MV-4-11 (cell line): ENCODE data around the gene GDAP1L1.

ENCODE experiments used
- DNase-seq: peaks from one replicate; lab custom pipeline; 2025; lab: John Stamatoyannopoulos, UW

Gene GDAP1L1

DNA sequence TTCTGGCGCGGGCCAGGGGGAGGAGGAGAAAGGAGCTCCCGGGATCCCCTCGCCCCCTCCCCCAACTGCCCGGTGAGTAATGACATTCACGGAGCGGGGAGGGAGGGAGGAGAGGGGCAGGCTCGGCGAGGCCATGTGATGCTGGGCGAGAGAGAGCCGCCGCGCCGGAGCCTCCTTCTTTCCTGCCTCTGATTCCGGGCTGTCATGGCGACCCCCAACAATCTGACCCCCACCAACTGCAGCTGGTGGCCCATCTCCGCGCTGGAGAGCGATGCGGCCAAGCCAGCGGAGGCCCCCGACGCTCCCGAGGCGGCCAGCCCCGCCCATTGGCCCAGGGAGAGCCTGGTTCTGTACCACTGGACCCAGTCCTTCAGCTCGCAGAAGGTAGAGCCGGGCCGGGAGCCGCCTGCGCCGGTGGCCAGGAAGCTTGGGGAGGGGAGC lies at the start of gene GDAP1L1:
Gene GDAP1L1 (plus strand): TSS at position 178 of the 441 bp plus-strand sequence. CDS start 27 bp downstream, at position 205.
- DNase-seq = no peak

DNA sequence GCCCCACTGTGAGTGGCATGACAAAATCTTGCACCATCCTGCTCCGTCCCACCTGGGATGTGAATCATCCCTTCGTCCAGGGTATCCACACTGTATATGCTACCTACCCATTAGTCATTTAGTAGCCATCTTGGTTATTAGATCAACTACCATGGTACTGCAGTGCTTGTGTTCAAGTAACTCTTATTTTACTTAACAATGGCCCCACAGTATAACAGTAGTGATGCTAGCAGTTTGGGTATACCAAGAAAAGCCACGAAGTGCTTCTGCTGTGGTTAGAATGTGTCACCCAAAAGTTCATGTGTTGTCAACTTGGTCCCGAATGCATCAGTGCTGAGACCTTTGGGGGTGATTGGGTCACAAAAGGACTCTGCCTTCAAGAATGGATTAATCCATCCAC lies 48.2 kb upstream of the GDAP1L1 start:
- peak; percentile 65 for DNase-seq

- no peak for DNase-seq
Measured at GRCh38 chr20:44199877-44200276, 47.2 kb upstream of the GDAP1L1 start.

DNA sequence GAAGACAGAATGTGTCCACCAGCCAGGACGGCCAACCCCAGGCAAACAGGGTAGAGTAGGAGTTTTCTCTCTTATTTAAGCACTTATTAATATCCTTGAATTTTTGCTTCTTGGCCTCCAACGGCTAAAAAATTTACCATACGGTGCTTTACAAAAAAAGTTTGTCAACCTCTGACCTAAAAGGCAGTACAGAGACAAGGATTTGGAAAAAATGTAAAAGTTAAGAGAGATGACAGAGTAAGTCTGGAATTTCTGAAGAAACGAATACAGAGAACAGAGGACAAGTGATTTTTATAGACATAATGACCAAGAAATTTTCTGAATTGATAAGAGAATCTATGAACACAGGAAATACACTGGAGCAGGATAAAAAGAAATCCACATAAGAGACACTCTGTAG lies 46.7 kb upstream of the GDAP1L1 start:
- DNase-seq = no peak

DNA sequence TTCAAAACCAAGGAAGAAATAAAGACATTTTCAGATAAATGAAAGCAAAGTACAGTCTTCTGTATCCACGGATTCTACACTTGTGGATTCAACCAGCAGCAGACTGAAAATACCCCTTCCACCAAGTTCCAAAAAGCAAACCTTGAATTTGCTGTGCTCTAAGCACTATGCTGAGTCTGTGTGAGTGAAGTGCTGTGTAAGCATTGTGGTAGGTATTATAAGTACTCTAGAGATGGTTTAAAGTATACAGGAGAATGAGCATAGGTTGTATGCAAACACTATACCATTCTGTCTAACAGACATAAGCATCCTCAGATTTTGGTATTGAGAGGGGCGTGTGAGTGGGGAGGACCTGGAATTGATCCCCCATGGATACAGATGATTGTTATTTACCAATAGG lies 46.1 kb upstream of the GDAP1L1 start:
- no peak for DNase-seq

DNA sequence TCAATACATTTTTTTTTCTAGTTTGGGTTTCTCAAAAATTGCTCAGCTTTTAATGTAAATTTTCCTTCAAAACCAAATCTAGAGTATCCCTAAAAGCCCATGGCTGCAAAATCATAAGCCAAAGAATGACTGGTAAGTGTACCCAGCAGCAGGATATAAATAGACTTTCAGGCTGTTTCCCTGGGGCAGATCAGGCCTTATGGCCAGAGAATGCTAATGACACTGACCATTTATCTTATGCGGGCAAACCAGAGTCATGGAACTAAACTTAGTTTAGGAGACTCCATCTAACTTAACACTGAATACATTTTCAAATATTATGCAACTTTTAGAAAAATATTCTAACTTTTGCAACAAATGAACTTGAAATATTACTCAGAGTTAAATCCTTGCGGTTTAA lies 43.9 kb upstream of the GDAP1L1 start:
- no peak for DNase-seq

GRCh38 chr20:44204156-44204831 lies 42.8 kb upstream of the GDAP1L1 start:
- DNase-seq = no peak

- DNase-seq = no peak
Measured at GRCh38 chr20:44204832-44205215, 42.3 kb upstream of the GDAP1L1 start.

GRCh38 chr20:44206132-44206531 lies 41.0 kb upstream of the GDAP1L1 start:
- no peak for DNase-seq

GRCh38 chr20:44207126-44207723 lies 39.9 kb upstream of the GDAP1L1 start:
- no peak for DNase-seq

GRCh38 chr20:44208165-44208564 lies 38.9 kb upstream of the GDAP1L1 start:
- DNase-seq = no peak

- DNase-seq = peak; percentile 17
Measured at GRCh38 chr20:44208770-44209169, 38.3 kb upstream of the GDAP1L1 start.

DNA sequence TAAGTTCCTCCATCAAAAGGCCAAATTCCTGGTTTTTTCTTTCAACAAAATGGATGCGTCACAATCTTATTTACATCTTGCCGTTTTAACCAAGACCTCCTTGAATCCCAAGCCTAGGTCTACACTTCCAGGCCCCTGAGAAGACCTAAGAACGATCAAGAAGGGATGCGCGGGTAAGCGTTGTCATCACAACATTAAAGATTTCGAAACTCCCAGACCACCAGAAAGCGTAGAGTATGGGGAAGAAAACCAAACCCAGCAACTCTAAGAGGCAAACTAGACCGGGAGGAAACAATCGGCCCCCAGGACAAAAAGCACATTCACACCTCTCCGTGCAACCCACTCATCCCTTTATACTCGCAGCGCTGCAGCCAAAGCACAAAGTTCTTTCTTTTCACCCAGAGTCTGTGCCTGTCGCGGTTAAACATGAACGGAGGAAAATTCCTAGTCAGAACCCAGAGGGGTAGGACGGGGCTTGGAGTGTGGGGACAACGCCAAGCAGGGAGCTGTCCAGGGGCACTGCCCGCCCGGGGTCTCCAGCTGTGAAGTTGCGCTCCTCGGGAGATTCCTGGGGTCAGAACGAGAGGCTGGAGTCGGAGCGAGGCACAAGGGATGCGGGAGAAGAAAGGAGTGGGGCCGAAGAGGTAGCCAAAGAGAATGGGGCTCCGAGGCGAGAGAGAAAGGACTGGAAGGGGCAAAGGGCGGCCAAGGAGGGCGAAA lies 37.3 kb upstream of the GDAP1L1 start:
- peak; percentile 30 for DNase-seq

DNA sequence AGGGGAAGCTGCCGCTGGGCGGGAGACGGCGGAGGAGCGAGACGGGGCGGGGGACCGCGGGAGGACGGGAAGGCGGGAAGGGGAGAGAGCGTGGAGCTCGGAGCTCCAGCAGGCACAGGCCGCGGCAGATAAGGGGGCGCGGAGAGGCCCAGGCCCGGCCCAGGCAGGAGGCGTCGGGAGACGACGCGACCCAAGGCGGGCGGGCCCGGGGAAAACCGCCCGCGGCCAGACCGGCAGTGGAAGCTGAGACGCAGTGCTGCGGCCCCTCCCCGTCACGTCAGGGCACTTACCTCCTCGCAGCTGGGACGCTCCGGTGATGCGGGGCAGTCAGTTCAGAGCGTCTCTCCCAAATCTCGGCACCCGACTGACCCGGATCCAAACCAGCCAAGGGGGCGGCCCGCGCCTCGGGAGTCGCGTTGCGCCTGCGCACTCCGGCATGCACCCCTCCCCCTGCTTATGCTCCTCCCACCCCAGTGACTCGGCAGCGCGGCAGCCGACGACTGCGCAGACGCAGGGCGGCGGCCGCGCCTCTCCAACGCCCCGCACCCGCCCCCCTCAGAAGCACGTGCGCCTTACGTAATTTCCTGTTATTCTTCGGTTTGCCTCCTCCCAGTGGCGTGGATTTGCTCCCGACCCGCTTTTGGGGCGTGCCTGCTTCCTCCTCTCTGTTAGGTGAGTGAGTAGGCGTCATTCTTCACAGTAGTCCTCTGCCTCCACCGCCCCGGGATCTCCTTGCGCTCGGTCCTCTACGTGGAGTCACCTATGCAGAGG lies 36.5 kb upstream of the GDAP1L1 start, which contains the start of gene OSER1:
Gene OSER1 (minus strand): TSS at position 366 of the 771 bp plus-strand sequence. CDS start 3,814 bp downstream, outside the sequence.
- DNase-seq = peak; percentile 95

GRCh38 chr20:44211177-44212039 lies 35.7 kb upstream of the GDAP1L1 start:
- DNase-seq = no peak

DNA sequence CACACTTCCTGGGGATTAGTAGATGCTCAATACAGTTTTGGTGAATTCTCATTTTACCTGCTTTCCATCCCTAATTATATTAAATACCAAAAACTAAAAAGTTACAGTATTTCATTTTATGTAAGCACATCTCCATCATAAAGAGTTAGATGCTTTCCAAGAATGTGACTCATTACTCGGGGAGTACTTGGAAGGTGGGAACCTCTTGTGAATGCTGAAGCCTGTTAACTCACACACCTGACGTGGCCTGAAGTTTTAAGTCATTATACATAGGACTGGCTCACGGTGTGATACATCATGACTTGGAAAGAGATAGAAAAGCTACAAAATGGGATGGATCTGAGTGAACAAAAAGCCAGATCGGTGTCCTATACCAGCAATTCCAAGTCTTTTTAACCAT lies 34.3 kb upstream of the GDAP1L1 start:
- DNase-seq = no peak

- DNase-seq = peak; percentile 66
Measured at GRCh38 chr20:44215125-44215524, 32.0 kb upstream of the GDAP1L1 start.

DNA sequence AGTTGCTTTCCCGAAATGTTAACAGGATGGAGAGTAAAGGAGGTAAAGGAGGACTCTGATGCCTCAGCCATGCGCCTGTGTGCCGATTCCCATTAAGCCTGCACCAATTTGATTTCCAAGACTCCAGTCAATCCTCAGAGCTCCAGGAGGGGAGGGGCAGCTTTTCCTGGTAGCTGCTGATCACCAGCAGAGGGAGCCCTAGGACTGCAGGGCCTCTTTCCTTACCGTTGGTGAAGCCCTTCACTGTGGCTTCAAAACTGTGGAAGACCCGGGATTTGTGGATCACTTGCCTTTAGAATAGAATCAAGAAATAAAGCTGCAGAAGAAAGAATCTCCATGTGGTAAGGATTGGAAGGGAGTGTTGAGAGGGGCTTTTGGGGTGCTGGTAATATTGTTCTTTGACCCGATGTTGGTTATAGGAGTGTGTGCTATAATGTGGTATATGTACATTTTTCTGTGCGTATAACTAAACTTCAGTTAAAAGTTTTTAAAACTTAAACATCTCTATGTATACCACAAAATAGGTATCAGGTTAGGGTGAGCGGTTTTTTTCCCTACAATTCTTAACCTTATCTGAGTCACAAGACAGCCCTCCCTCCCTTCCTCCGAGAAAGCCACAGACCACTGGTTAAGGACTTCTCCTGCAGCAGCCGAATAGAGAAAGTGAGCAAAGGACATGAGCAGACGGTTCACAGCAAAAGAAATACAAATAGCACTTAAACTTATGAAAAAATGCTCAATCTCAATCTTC lies 29.6 kb upstream of the GDAP1L1 start:
- peak; percentile 50 for DNase-seq

- DNase-seq = no peak
Measured at GRCh38 chr20:44218446-44218845, 28.7 kb upstream of the GDAP1L1 start.

GRCh38 chr20:44219170-44219730 lies 27.9 kb upstream of the GDAP1L1 start:
- DNase-seq = no peak
